Thyroid gland (tissue), 4 donors: Measurements from ENCODE around the gene TNNI3. TPM values are rescaled to one million over a fixed set of nuclear protein-coding genes. Genes with fewer than 3 reads are reported as not detected.
"Not testable (repeated sequence)": the region's sequence is repeated elsewhere in the genome, so short reads cannot be mapped to it uniquely, and the experiment has no call there.

Experiments used
- DNase-seq, 2 donors: peaks; one replicate each; pipeline ENCODE4 v3.0.0-alpha.2; 2019
- H3K27ac ChIP-seq, 3 donors: fragments of 200-600 bp; sonication (generic); 1 replicate in 2 of 3; 2 replicates in 1 of 3; pipeline ENCODE4 v1.5.1; 2016 to 2019; ENCODE audit warnings: mild to moderate bottlenecking in 1 of 3, moderate library complexity in 1 of 3
- H3K27me3 ChIP-seq: fragments of 200-600 bp; sonication (generic); one replicate; pipeline ENCODE4 v1.5.1; 2019
- H3K36me3 ChIP-seq, 2 donors: fragments of 200-600 bp; sonication (generic); one replicate each; pipeline ENCODE4 v1.5.1; 2016 to 2019
- H3K4me1 ChIP-seq, 2 donors: fragments of 200-600 bp; sonication (generic); one replicate each; pipeline ENCODE4 v1.5.1; 2017 to 2019
- H3K4me3 ChIP-seq, 3 donors: fragments of 200-600 bp; sonication (generic); replicated peaks in 1 of 3; 1 replicate in 2 of 3; 2 replicates in 1 of 3; pipeline ENCODE4 v1.5.1; 2016; ENCODE audit warnings: mild to moderate bottlenecking in 1 of 3
- H3K9me3 ChIP-seq: fragments of 200-600 bp; sonication (generic); one replicate; pipeline ENCODE4 v1.5.1; 2017
- POLR2A ChIP-seq, 2 donors: fragments of 450-650 bp; IDR thresholded peaks; one replicate each; pipeline ENCODE4 v1.6.1; 2017; ENCODE audit warnings: antibody characterized with exemption in 2 of 2, mild to moderate bottlenecking in 2 of 2, moderate library complexity in 1 of 2
- WGBS, 2 donors: methylation state at CpG; one replicate each; pipeline ENCODE4 v1.1.5; 2017; 5-methylcytosine and 5-hydroxymethylcytosine counted together
- intact Hi-C: fragments of 100-400 bp; cut with DNase I; formaldehyde crosslinking; loops from one replicate; pipeline ENCODE4 v1.15.1; 2023
- total RNA-seq, 4 donors: library from RNA; depleted of rRNA; stranded (reverse); fragments of >200 nt; gene quantifications; one replicate each; pipeline ENCODE4 v1.2.3, GENCODE V29; 2016
- TF ChIP-seq, protein P1 (sequence below), 6 experiments: fragments of 200-600 bp in 3 of 6; fragments of 450-650 bp in 3 of 6; sonication (generic) in 3 of 6; IDR thresholded peaks; one replicate each; pipeline ENCODE4 v1.5.1; 2016 to 2019; ENCODE audit warnings: antibody characterized with exemption in 6 of 6, mild to moderate bottlenecking in 2 of 6, inconsistent platforms in 1 of 6, moderate library complexity in 1 of 6

Gene TNNI3
- total RNA-seq, 4 donors from 2014 or later, result not detected

DNA sequence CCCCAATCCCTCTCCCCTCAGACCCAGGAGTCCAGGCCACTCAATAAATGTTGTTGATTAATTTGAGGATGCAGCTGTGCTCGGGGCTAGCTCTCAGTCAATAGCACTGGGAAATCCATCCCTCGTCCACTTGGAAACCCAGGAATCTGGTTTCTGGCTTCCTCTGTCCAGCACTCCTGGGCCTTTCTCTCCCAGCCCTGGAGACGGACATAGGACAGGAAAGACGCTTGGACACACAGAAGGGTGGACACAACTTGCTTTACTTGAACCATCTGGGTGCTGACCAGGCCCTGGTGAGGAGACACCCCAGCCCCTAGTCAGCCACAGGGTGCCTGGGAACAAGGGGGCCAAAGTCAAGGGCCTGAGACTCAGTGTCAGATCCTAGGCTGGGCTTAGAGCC, 891 bp upstream of the TNNI3 start:
- 70 to 79% methylated on average over 4 of the region's 4 CpGs for WGBS, 2 donors
- Histone ChIP-seq H3K36me3 (no peaks in the 10 kb centered on the region), H3K27ac (no peak overlapping the region), H3K4me1 (peaks cover 0 to 6% of the 10 kb centered on the region in 2 donors), H3K9me3 (no peaks in the 10 kb centered on the region), H3K4me3 (no peak overlapping the region), H3K27me3 (peaks cover 20% of the 10 kb centered on the region)
- DNase-seq, result no peak
- TF ChIP-seq, protein P1, sequence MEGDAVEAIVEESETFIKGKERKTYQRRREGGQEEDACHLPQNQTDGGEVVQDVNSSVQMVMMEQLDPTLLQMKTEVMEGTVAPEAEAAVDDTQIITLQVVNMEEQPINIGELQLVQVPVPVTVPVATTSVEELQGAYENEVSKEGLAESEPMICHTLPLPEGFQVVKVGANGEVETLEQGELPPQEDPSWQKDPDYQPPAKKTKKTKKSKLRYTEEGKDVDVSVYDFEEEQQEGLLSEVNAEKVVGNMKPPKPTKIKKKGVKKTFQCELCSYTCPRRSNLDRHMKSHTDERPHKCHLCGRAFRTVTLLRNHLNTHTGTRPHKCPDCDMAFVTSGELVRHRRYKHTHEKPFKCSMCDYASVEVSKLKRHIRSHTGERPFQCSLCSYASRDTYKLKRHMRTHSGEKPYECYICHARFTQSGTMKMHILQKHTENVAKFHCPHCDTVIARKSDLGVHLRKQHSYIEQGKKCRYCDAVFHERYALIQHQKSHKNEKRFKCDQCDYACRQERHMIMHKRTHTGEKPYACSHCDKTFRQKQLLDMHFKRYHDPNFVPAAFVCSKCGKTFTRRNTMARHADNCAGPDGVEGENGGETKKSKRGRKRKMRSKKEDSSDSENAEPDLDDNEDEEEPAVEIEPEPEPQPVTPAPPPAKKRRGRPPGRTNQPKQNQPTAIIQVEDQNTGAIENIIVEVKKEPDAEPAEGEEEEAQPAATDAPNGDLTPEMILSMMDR (IDR thresholded peaks at IDR 0.05), result no peak
- no peak for TF ChIP-seq POLR2A (IDR thresholded peaks at IDR 0.05)
- intact Hi-C loops, result no loop called here

DNA sequence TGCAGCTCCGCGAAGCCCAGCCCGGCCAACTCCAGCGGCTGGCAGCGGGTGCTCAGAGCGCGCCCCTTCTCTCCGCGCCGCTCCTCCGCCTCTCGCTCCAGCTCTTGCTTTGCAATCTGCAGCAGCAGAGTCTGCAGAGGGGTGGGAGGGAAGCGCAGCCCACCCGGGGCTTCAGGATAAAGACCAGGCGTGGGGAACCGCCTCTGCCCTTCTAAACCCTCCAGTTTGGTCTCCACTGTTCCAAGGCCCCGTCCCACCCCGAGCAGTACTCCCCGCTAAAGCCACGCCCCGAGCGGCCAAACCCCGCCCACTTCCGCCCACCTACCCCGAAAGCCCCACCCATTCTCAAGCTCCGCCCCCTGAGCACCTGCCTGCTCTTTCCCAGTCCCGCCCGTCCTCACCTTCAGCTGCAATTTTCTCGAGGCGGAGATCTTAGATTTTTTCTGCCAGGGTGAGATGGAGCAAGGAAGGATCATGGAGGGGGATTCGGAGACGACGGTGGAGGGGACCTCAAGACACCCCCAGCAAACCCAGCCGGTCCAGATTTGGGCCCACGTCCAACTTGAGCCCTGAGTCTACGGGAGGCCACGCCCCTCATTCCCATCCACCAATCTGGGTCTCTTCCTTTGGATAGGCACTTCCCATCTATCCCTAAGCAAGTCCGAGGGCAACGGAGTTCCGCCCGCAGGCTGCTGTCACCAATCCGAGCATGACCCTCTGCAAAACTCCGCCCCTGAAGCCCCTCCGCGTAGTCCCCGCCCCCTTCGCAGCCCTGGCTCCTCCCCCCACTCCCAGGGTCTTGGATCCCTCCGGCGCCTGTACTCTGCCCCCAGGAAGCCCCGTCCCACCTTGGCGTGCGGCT, 1.1 kb downstream of the TNNI3 start:
- Histone ChIP-seq H3K27ac (no peak overlapping the region), H3K4me3 (no peak overlapping the region), H3K9me3 (no peaks in the 10 kb centered on the region), H3K4me1 (peaks cover 0 to 6% of the 10 kb centered on the region in 2 donors), H3K36me3 (no peaks in the 10 kb centered on the region), H3K27me3 (peaks cover 18% of the 10 kb centered on the region)
- WGBS, 2 donors, result 2 to 8% methylated on average over 36 to 42 of the region's 52 CpGs
- DNase-seq, result peak; percentile 19 to 29
- intact Hi-C loops, result no loop called here
- TF ChIP-seq, protein P1 (IDR thresholded peaks at IDR 0.05), result no peak
- no peak for TF ChIP-seq POLR2A (IDR thresholded peaks at IDR 0.05)

DNA sequence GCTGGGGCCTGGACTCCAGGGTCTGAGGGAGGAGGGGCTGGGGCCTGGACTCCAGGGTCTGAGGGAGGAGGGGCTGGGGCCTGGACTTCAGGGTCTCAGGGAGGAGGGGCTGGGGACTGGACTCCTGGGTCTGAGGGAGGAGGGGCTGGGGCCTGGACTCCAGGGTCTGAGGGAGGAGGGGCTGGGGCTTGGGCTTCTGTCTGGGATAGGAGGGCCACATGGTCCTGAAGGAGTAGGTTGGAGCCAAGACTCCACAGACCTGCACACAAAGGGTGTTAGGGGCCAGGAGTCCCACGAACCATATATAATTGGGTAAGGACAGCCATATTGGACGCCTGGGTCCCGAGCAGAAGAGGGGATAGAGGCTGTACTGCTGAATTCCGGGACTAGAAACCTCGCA, 1.7 kb downstream of the TNNI3 start:
- H3K27me3 ChIP-seq, result peaks cover 17% of the 10 kb centered on the region
- H3K27ac ChIP-seq, H3K9me3 ChIP-seq, H3K36me3 ChIP-seq, H3K4me3 ChIP-seq, intact Hi-C loops, H3K4me1 ChIP-seq, DNase-seq: not testable (repeated sequence)
- WGBS, 2 donors, result 2 to 10% methylated on average over 4 to 5 of the region's 5 CpGs

DNA sequence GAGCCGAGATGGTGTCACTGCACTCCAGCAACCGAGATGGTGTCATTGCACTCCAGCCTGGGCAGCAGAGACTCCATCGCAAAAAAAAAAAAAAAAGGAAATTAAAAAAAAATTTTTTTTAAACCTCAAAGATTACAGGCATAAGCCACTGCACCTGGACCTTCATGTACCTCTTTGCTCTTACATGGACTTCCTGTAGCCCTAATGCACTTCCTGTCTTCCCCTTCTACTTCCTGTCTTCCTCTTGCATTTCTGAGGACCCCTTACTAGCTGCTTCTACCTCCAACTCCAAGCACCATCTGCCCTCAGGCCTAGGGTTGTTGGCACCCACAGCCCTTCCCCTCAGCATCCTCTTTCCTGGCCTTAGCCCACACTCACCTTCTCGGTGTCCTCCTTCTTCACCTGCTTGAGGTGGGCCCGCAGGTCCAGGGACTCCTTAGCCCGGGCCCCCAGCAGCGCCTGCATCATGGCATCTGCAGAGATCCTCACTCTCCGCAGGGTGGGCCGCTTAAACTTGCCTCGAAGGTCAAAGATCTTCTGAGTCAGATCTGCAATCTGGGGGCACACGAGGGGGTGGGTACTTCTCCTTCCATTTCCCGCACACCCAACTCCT, 3.8 kb downstream of the TNNI3 start:
- WGBS, 2 donors, result 88 to 90% methylated on average over 12 of the region's 12 CpGs
- Histone ChIP-seq H3K36me3 (no peaks in the 10 kb centered on the region), H3K27me3 (peaks cover 23% of the 10 kb centered on the region), H3K4me3 (no peak overlapping the region), H3K9me3 (no peaks in the 10 kb centered on the region), H3K27ac (no peak overlapping the region), H3K4me1 (peaks cover 0 to 6% of the 10 kb centered on the region in 2 donors)
- no peak for TF ChIP-seq POLR2A (IDR thresholded peaks at IDR 0.05)
- TF ChIP-seq, protein P1 (IDR thresholded peaks at IDR 0.05), result no peak
- DNase-seq, result no peak
- intact Hi-C loops, result no loop called here

DNA sequence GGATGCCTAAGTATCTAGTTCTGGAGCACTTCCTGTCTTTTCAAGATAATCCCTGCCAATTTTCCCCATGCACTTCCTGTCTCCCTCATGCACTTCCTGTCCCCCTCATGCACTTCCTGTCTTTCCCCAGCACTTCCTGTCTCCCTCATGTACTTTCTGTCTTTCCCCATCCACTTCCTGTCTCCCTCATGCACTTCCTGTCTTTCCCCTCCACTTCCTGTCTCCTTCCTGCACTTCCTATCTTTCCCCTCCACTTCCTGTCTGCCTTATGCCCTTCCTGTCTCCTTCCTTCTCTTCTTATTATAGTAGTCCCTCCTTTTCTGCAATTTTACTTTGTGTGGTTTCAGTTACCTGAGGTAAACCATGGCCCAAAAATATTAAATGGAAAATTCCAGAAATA, 5.5 kb downstream of the TNNI3 start:
- DNase-seq, result no peak
- Histone ChIP-seq H3K4me1 (peaks cover 0 to 6% of the 10 kb centered on the region in 2 donors), H3K27ac (no peak overlapping the region), H3K9me3 (no peaks in the 10 kb centered on the region), H3K36me3 (no peaks in the 10 kb centered on the region), H3K27me3 (peaks cover 27% of the 10 kb centered on the region), H3K4me3 (no peak overlapping the region)
- intact Hi-C loops, result no loop called here
- TF ChIP-seq, protein P1 (IDR thresholded peaks at IDR 0.05), result no peak
- TF ChIP-seq POLR2A (IDR thresholded peaks at IDR 0.05), result no peak
